ENCODE data around the gene MYO10.

The MYO10 gene

DNA sequence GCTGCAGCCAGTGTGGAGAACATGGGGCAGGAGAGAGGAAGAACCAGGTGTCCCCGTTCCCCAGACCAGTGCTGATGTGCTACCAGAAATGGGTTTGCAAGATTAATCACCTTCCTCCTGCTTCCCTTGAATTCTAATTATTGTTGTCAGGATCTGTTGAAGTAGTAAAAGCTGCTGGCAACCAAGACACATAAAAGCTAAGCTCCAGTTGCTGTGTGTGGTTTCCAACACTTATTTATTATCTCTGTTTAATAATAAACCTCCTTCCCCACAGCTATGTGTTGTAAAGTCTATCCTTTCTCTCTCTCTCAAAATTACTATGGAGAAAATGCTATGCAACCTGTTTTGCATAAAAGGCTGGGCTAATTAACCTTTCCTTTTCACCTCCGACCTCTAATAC is 317.0 kb downstream of the MYO10 start:
- Mint-ChIP-seq H3K4me3 (no peak overlapping the region), H3K36me3 (no peaks in the 10 kb centered on the region), H3K4me1 (peaks cover 7% of the 10 kb centered on the region), H3K27ac (no peak overlapping the region), H3K27me3 (peaks cover 4% of the 10 kb centered on the region), H3K9me3 (no peaks in the 10 kb centered on the region)
- DNase-seq (ENCODE audit: low spot score in 2 of 2) = no peak
- ATAC-seq (ENCODE audit: low read depth) = no peak

DNA sequence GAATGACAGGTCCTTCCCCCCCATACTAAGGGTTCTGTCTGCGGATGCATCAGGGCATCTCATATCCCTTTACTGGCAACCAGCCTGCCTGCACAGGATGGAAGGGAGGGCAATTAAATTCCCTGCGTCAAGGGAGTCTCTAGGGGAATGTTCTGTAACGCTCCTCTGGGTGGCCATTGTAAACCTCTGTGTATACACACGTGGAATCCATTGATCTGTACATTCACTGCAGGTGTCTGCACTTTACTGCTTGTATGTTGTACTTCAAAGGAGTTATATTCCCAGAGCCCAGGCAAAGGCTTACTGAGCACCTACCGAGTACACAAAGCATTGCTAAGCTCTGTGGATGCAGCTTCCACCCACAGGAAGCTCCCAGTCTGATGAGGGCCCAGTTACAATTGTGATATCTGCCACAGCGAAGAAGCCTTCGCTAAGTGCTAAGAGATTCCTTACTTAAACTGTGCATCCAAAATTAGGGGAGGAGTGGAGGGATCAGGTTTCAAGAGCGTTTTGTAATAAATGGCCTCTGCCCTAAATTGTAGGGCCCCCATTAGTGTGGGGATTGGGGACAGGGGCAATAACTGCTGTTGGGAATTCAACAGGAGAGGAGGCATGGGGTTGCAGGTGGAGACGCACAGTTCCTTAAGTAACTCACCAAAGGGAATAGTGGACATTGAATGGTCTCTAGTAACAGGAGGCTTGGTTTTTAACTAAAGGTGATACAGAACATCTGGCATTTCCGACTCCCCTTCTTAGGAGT is 317.8 kb downstream of the MYO10 start:
- no peak for DNase-seq (ENCODE audit: low spot score in 2 of 2)
- Mint-ChIP-seq H3K4me1 (peaks cover 7% of the 10 kb centered on the region), H3K9me3 (no peaks in the 10 kb centered on the region), H3K27ac (no peak overlapping the region), H3K4me3 (no peak overlapping the region), H3K27me3 (peaks cover 4% of the 10 kb centered on the region), H3K36me3 (no peaks in the 10 kb centered on the region)
- no peak for ATAC-seq (ENCODE audit: low read depth)

DNA sequence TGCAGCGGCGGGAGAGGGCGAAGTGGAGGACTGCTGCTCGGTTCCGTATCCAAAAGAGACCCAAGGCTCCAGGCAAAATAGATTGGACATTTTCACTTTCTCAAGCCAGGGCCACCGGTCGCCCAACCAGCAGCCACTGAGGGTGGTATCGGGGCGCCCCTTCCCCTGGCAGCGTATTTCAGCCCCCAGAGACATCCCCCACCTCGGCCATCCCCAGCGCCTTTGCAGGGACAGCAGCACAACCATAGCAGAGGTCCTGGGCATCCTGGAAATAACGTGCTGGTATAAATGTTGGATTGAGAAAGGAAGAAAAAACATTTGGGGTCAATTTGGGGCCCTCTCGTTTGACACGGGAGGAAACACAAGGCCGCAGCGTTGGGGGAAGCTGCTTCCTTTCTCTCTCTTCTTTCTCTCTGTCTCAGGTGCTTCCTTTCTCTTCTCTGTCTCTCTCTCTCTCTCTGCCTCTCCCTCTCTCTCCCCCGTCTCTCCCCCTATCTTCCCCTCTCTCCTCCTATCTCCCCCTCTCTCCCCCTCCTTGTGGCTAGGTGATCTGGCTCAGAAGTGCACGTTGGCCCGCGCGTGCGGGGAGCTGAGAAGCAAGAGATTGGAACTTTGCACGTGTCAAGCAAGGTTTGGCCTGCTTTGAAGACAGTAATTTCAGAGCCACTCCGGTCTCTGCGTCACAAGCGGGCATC is 318.7 kb downstream of the MYO10 start:
- H3K27ac Mint-ChIP-seq = no peak overlapping the region
- DNase-seq (ENCODE audit: low spot score in 2 of 2) (peak in 1 of 2 donors; percentile 20), ATAC-seq (ENCODE audit: low read depth) (peak; percentile 14)
- peaks cover 7% of the 10 kb centered on the region for H3K4me1 Mint-ChIP-seq
- H3K9me3 Mint-ChIP-seq = no peaks in the 10 kb centered on the region
- H3K4me3 Mint-ChIP-seq = no peak overlapping the region
- H3K27me3 Mint-ChIP-seq = peaks cover 4% of the 10 kb centered on the region
- H3K36me3 Mint-ChIP-seq = no peaks in the 10 kb centered on the region

DNA sequence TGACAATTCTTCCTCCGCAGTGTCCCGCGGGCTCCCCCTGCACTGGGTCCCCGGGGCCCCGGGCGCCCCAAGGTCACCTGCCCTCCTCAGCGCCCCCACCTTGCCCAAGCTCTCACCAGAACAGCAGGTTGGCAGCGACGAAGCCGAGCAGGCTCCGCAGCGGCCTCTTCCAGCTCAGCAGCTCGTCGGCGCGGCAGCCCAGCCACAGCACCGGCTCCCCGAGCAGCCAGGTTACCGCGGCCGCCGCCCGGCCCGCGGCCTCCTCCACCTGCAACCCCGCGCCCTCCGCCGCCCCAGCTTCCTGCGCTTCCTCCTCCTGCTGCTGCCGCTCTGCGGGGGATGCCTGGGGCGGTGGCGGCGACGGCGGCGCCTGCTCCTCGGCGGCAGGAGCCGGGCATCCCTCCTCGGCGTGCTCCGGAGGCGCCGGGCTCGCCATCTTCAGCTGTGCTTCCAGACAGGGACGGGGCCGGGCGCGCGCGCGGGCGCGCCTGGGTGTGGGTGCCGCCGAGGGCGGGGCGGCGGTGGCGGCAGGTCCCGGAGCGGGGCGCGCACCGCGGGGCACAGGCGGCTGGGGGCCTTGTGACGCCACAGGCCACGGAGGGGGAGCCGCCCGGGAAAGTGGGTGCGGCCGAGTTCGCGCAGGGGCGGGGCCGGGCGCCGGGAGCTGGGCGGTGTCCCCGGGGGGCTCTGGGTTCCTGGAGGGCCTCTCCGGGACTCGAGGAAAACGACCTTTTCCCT is 319.4 kb downstream of the MYO10 start, which contains the start of gene RETREG1:
RETREG1 (minus strand) TSS at position 462 of the 738 bp plus-strand sequence; CDS start at position 436, 26 bp downstream.
- H3K4me3 Mint-ChIP-seq = peak within 1 kb of the TSS; percentile 90
- ATAC-seq (ENCODE audit: low read depth) (peak; percentile 82), DNase-seq (ENCODE audit: low spot score in 2 of 2) (peak; percentile 52 to 72)
- H3K27ac Mint-ChIP-seq = peak within 1 kb of the TSS; percentile 76
- peaks cover 7% of the 10 kb centered on the region for H3K4me1 Mint-ChIP-seq
- H3K9me3 Mint-ChIP-seq = no peaks in the 10 kb centered on the region
- no peaks in the 10 kb centered on the region for H3K36me3 Mint-ChIP-seq
- peaks cover 4% of the 10 kb centered on the region for H3K27me3 Mint-ChIP-seq

DNA sequence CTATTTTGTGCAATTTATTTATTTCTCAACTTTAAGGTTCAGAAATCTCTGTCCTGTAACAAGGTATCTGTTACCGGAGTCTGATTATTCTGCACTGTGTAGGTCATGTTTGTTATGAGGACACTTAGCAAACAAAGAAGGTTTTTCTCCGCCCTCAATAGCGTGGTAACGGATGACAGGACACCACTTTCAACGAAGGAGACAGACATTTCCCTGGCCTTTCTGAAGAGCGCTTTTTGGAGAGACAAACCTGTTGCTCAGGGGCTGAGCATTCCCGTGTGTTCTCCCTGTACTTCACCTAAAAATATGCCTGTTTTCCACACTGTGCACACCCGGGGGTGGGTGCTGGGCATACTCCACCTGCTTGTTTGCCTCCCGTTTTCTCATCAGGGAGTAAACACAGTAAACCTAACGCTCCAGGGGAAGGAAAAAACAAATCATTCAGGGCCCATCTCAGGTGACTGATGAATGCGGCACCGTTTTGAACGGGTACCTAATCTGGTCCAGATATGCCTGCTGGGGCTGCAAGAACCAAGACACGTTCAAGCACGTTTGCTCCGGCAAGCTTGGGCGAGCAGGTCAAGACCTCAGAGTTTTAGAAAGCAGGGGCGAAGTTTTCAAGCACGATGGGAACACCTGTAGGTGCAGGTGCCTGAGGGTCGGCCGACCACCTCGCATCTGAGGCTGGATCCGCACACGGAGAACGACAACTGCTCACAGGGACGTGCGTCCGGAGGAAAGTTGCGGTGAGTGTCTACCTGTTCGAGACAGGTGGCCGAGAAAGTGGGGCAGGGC is 320.1 kb downstream of the MYO10 start:
- Mint-ChIP-seq H3K27me3 (peaks cover 7% of the 10 kb centered on the region), H3K4me1 (peaks cover 7% of the 10 kb centered on the region), H3K4me3 (peak overlapping the region; percentile 90), H3K27ac (peak overlapping the region; percentile 76), H3K36me3 (peaks cover 3% of the 10 kb centered on the region), H3K9me3 (no peaks in the 10 kb centered on the region)
- DNase-seq (ENCODE audit: low spot score in 2 of 2) (peak in 1 of 2 donors; percentile 13), ATAC-seq (ENCODE audit: low read depth) (no peak)

DNA sequence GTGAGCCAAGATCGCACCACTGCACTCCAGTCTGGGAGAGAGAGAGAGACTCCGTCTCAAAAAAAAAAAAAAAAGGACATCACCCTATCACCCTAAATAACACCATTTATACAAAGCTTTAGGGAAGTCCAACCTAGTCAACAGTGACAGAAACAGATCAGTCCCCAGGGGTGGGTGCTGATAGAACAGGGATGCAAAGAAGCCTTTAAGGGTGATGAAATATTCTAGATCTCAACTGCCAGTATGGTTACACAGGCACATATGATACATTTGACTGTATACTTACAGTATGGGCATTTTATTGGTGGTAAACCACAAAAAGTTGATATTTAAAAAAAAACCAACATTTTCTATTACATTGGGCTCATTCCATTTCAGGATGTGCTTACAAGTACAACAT is 324.1 kb downstream of the MYO10 start:
- ATAC-seq (ENCODE audit: low read depth) (no peak), DNase-seq (ENCODE audit: low spot score in 2 of 2) (no peak)
- H3K4me3 Mint-ChIP-seq = no peak overlapping the region
- H3K9me3 Mint-ChIP-seq = no peaks in the 10 kb centered on the region
- peaks cover 10% of the 10 kb centered on the region for H3K27me3 Mint-ChIP-seq
- H3K27ac Mint-ChIP-seq = no peak overlapping the region
- H3K4me1 Mint-ChIP-seq = peaks cover 7% of the 10 kb centered on the region
- H3K36me3 Mint-ChIP-seq = peaks cover 5% of the 10 kb centered on the region
